SKM-1 (cell line): ENCODE measurements around the gene R3HDM2.
A peak's percentile ranks its signal among the peaks of the same experiment; 100 is the strongest.

Experiments used
- DNase-seq: peaks from one replicate; lab custom pipeline; 2025; ENCODE audit not compliant: unreplicated experiment; lab: John Stamatoyannopoulos, UW

Gene R3HDM2

GRCh38 chr12:57219993-57220754 lies 210.7 kb downstream of the R3HDM2 start:
- DNase-seq: no peak

GRCh38 chr12:57219205-57219992 lies 211.4 kb downstream of the R3HDM2 start:
- no peak for DNase-seq

- DNase-seq: no peak
Measured at GRCh38 chr12:57218030-57218853, 212.6 kb downstream of the R3HDM2 start.

GRCh38 chr12:57216921-57217879 lies 213.6 kb downstream of the R3HDM2 start:
- DNase-seq: no peak

- no peak for DNase-seq
Measured at GRCh38 chr12:57216014-57216911, 214.6 kb downstream of the R3HDM2 start, which contains the start of gene NXPH4. NXPH4 (plus strand) TSS chr12:57216794; CDS start chr12:57216970, 176 bp downstream.

- no peak for DNase-seq
Measured at GRCh38 chr12:57215668-57216013, 215.2 kb downstream of the R3HDM2 start.

- no peak for DNase-seq
Measured at GRCh38 chr12:57215065-57215464, 215.8 kb downstream of the R3HDM2 start.

- DNase-seq: no peak
Measured at GRCh38 chr12:57214398-57214781, 216.5 kb downstream of the R3HDM2 start.

- peak; percentile 8 for DNase-seq
Measured at GRCh38 chr12:57213763-57214397, 217.0 kb downstream of the R3HDM2 start.

GRCh38 chr12:57213058-57213715 lies 217.7 kb downstream of the R3HDM2 start:
- no peak for DNase-seq

GRCh38 chr12:57212701-57213057 lies 218.2 kb downstream of the R3HDM2 start:
- DNase-seq: no peak

- DNase-seq: no peak
Measured at GRCh38 chr12:57211791-57212700, 218.8 kb downstream of the R3HDM2 start.

GRCh38 chr12:57210926-57211692 lies 219.7 kb downstream of the R3HDM2 start:
- no peak for DNase-seq

- no peak for DNase-seq
Measured at GRCh38 chr12:57210461-57210860, 220.4 kb downstream of the R3HDM2 start.

GRCh38 chr12:57209916-57210315 lies 220.9 kb downstream of the R3HDM2 start:
- DNase-seq: no peak

GRCh38 chr12:57208631-57209282 lies 222.1 kb downstream of the R3HDM2 start:
- DNase-seq: no peak
